CD14-positive monocyte (primary cell): Measurements from ENCODE around the gene RHBDL3. TPM values are rescaled to one million over a fixed set of nuclear protein-coding genes. Genes with fewer than 3 reads are reported as not detected.

ENCODE experiments used
- DNase-seq, 3 donors: peaks; one replicate each; pipeline ENCODE4 v3.0.0-alpha.2; 2011 to 2022
- H2AFZ ChIP-seq: 2 replicates; pipeline ENCODE4 v1.6.0; 2012; ENCODE audit warnings: mild to moderate bottlenecking, low read depth, low read length, inconsistent platforms; ENCODE audit not compliant: insufficient read depth, poor library complexity, severe bottlenecking
- H3K27ac ChIP-seq, 2 donors: 1 replicate in 1 of 2; 2 replicates in 1 of 2; pipeline ENCODE4 v1.5.1; 2012 to 2013; ENCODE audit warnings: low read length in 2 of 2, control low read depth in 1 of 2, inconsistent platforms in 1 of 2, low read depth in 1 of 2, mild to moderate bottlenecking in 1 of 2
- H3K27me3 ChIP-seq, 2 donors: one replicate each; pipeline versions ENCODE4 v1.6.0 to v1.6.1; 2011 to 2013; ENCODE audit warnings: low read length in 2 of 2; ENCODE audit not compliant: control insufficient read depth in 2 of 2, insufficient read depth in 2 of 2
- H3K36me3 ChIP-seq, 2 donors: replicated peaks in 1 of 2; 1 replicate in 1 of 2; 2 replicates in 1 of 2; pipeline versions ENCODE4 v1.5.1 to v1.6.1; 2012 to 2013; ENCODE audit warnings: low read length in 2 of 2, control low read depth in 1 of 2, inconsistent platforms in 1 of 2, mild to moderate bottlenecking in 1 of 2; ENCODE audit not compliant: insufficient read depth in 2 of 2, control insufficient read depth in 1 of 2
- H3K4me1 ChIP-seq, 2 donors: 1 replicate in 1 of 2; 2 replicates in 1 of 2; pipeline versions ENCODE4 v1.5.1 to v1.6.1; 2012 to 2013; ENCODE audit warnings: low read length in 2 of 2, control low read depth in 1 of 2, inconsistent platforms in 1 of 2, mild to moderate bottlenecking in 1 of 2, moderate library complexity in 1 of 2; ENCODE audit not compliant: insufficient read depth in 2 of 2, control insufficient read depth in 1 of 2
- H3K4me2 ChIP-seq: replicated peaks from 2 replicates; pipeline ENCODE3; 2012; ENCODE audit warnings: low read length, moderate library complexity, mild to moderate bottlenecking; ENCODE audit not compliant: poor library complexity, severe bottlenecking; ENCODE audit errors: extremely low read depth
- H3K4me3 ChIP-seq, 3 experiments: fragments of 200-600 bp in 1 of 3; sonication (generic) in 1 of 3; replicated peaks in 1 of 3; 1 replicate in 2 of 3; 2 replicates in 1 of 3; pipeline ENCODE4 v1.5.1; 2011 to 2013; ENCODE audit warnings: low read length in 3 of 3, mild to moderate bottlenecking in 3 of 3, control low read depth in 2 of 3, low read depth in 2 of 3, inconsistent platforms in 1 of 3, moderate library complexity in 1 of 3
- H3K79me2 ChIP-seq: 2 replicates; pipeline ENCODE4 v1.6.0; 2012; ENCODE audit warnings: mild to moderate bottlenecking, control low read depth, inconsistent platforms, low read length, moderate library complexity; ENCODE audit not compliant: insufficient read depth
- H3K9ac ChIP-seq: 2 replicates; pipeline ENCODE4 v1.6.0; 2017; ENCODE audit warnings: low read length, mild to moderate bottlenecking; ENCODE audit not compliant: insufficient read depth, poor library complexity, severe bottlenecking
- H3K9me3 ChIP-seq, 2 donors: replicated peaks in 1 of 2; 1 replicate in 1 of 2; 2 replicates in 1 of 2; pipeline versions ENCODE4 v1.5.1 to v1.6.1; 2012 to 2013; ENCODE audit warnings: low read length in 2 of 2, control low read depth in 1 of 2; ENCODE audit not compliant: control insufficient read depth in 1 of 2, insufficient read depth in 1 of 2
- H4K20me1 ChIP-seq: 2 replicates; pipeline ENCODE4 v1.6.0; 2012; ENCODE audit warnings: mild to moderate bottlenecking, low read length, control low read depth, moderate library complexity; ENCODE audit not compliant: insufficient read depth
- H3K27ac Mint-ChIP-seq, 7 donors: one replicate each; pipeline ENCODE4 v1.8.0; 2020; ENCODE audit warnings: mild to moderate bottlenecking in 7 of 7, mixed read lengths in 7 of 7, moderate library complexity in 6 of 7, inconsistent platforms in 2 of 7
- H3K27me3 Mint-ChIP-seq, 3 donors: one replicate each; pipeline ENCODE4 v1.8.0; 2021 to 2022; ENCODE audit warnings: low read depth in 3 of 3, mild to moderate bottlenecking in 3 of 3, mixed read lengths in 3 of 3, moderate library complexity in 3 of 3, inconsistent platforms in 1 of 3
- H3K36me3 Mint-ChIP-seq, 2 donors: one replicate each; pipeline ENCODE4 v1.8.0; 2020; ENCODE audit warnings: mixed read lengths in 2 of 2, inconsistent platforms in 1 of 2, mild to moderate bottlenecking in 1 of 2
- H3K4me1 Mint-ChIP-seq: one replicate; pipeline ENCODE4 v1.8.0; 2020; ENCODE audit warnings: mild to moderate bottlenecking, mixed read lengths
- H3K4me3 Mint-ChIP-seq, 2 donors: one replicate each; pipeline ENCODE4 v1.8.0; 2020; ENCODE audit warnings: mild to moderate bottlenecking in 2 of 2, mixed read lengths in 2 of 2, moderate library complexity in 1 of 2
- H3K9me3 Mint-ChIP-seq, 7 donors: one replicate each; pipeline ENCODE4 v1.8.0; 2020 to 2022; ENCODE audit warnings: mixed read lengths in 7 of 7, mild to moderate bottlenecking in 6 of 7, moderate library complexity in 6 of 7, inconsistent platforms in 2 of 7
- WGBS: methylation state at CpG from one replicate; pipeline ENCODE4 v1.1.5; 2013; ENCODE audit warnings: missing lambda C conversion rate; ENCODE audit not compliant: insufficient coverage; 5-methylcytosine and 5-hydroxymethylcytosine counted together
- intact Hi-C, 2 donors: fragments of 100-400 bp; cut with micrococcal nuclease; formaldehyde crosslinking; loops; one replicate each; pipeline versions ENCODE4 v1.15.0 to v1.15.1; 2023
- polyA plus RNA-seq, 3 donors: library from polyadenylated mRNA; depleted of rRNA in 1 of 3; unstranded in 2 of 3; stranded (reverse) in 1 of 3; fragments of 300-500 nt in 2 of 3; fragments of >200 nt in 1 of 3; fragmentation: Illumina TruSeq in 2 of 3; gene quantifications; 1 replicate in 2 of 3; 2 replicates in 1 of 3; pipeline ENCODE4 v1.2.3, GENCODE V29; 2012 to 2021
- TF ChIP-seq, protein P1 (sequence below): fragments of 200-600 bp; IDR thresholded peaks from one replicate; pipeline ENCODE4 v1.8.0; 2022; ENCODE audit warnings: antibody characterized with exemption, mild to moderate bottlenecking

Gene RHBDL3
- polyA plus RNA-seq, 3 donors, result 0.05 TPM; not detected in 2

DNA sequence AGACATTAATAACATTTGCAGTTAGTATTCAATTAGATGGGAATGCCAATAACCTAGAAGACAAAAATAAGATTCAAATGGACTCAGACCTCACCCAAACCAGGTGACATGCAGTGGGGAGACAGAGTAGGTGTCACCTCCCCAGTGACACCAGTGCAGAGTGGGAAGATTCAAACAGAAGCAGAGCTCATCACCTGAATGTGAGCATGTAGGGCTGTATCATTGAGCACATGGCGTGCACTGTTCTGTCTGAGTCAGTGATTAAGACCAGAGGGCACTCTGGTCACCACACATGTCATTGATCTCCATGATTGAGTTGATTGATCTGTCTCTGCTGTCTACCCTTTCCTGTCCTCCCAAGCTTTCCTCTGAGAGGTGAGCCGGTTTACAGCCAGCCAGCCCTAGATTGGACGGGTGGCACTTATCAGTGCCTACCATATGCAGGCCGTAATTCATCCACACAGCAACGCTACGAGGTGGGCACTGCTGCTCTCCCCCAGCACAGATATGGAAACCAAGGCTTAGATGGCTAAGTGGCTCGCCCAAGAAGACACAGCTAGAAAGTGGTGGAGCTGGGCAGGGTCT, 34.0 kb downstream of the RHBDL3 start:
- Histone ChIP-seq H3K4me3 (no peak overlapping the region), H3K4me1 (no peaks in the 10 kb centered on the region), H3K27ac (no peak overlapping the region), H4K20me1 (no peaks in the 10 kb centered on the region), H3K36me3 (no peaks in the 10 kb centered on the region), H3K4me2 (no peak overlapping the region), H3K9ac (no peak overlapping the region), H3K79me2 (no peaks in the 10 kb centered on the region), H3K9me3 (no peaks in the 10 kb centered on the region), H2AFZ (no peak overlapping the region), H3K27me3 (no peaks in the 10 kb centered on the region)
- H3K4me1 Mint-ChIP-seq, result peaks cover 6% of the 10 kb centered on the region
- H3K27ac Mint-ChIP-seq, result no peak overlapping the region
- WGBS, result 83% methylated on average over 7 of the region's 7 CpGs
- no peaks in the 10 kb centered on the region for H3K9me3 Mint-ChIP-seq
- no peaks in the 10 kb centered on the region for H3K36me3 Mint-ChIP-seq
- TF ChIP-seq, protein P1, sequence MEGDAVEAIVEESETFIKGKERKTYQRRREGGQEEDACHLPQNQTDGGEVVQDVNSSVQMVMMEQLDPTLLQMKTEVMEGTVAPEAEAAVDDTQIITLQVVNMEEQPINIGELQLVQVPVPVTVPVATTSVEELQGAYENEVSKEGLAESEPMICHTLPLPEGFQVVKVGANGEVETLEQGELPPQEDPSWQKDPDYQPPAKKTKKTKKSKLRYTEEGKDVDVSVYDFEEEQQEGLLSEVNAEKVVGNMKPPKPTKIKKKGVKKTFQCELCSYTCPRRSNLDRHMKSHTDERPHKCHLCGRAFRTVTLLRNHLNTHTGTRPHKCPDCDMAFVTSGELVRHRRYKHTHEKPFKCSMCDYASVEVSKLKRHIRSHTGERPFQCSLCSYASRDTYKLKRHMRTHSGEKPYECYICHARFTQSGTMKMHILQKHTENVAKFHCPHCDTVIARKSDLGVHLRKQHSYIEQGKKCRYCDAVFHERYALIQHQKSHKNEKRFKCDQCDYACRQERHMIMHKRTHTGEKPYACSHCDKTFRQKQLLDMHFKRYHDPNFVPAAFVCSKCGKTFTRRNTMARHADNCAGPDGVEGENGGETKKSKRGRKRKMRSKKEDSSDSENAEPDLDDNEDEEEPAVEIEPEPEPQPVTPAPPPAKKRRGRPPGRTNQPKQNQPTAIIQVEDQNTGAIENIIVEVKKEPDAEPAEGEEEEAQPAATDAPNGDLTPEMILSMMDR, result no peak
- no peak overlapping the region for H3K4me3 Mint-ChIP-seq
- peaks cover 2 to 11% (median 3%) of the 10 kb centered on the region in 3 donors for H3K27me3 Mint-ChIP-seq
- intact Hi-C loops, result no loop called here
- no peak for DNase-seq

DNA sequence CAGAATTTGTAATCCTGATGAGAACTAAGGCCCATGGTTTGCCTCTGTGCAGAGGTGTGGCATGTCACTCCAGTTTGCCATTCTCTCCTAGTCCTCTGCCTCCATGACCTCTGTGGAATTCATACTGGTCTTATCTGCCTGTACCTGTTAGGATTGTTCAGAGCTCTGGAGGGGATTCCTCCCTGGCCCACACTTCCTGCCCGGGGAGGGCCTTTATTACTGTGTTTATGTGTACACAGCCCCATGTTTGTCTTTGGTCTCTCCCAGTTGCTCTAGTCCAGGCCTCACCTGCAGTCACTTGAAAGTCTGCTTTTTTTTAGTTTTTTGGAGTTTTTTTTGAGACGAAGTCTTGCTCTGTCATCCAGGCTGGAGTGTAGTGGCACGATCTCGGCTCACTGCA, 36.4 kb downstream of the RHBDL3 start:
- H3K4me1 ChIP-seq, result no peaks in the 10 kb centered on the region
- H3K27me3 ChIP-seq, result no peaks in the 10 kb centered on the region
- H4K20me1 ChIP-seq, result no peaks in the 10 kb centered on the region
- H3K4me2 ChIP-seq, result no peak overlapping the region
- intact Hi-C loops, result no loop called here
- DNase-seq, result no peak
- H3K9ac ChIP-seq, result no peak overlapping the region
- Mint-ChIP-seq H3K36me3 (no peaks in the 10 kb centered on the region), H3K27ac (no peak overlapping the region), H3K4me3 (no peak overlapping the region), H3K27me3 (peaks cover 5 to 8% (median 6%) of the 10 kb centered on the region in 3 donors), H3K4me1 (peaks cover 11% of the 10 kb centered on the region), H3K9me3 (peaks cover 0 to 3% (median 0%) of the 10 kb centered on the region in 7 donors)
- H3K36me3 ChIP-seq, result no peaks in the 10 kb centered on the region
- no peak overlapping the region for H3K4me3 ChIP-seq
- H3K79me2 ChIP-seq, result no peaks in the 10 kb centered on the region
- no peaks in the 10 kb centered on the region for H3K9me3 ChIP-seq
- 87% methylated on average over 3 of the region's 4 CpGs for WGBS
- H3K27ac ChIP-seq, result no peak overlapping the region
- H2AFZ ChIP-seq, result no peak overlapping the region
- TF ChIP-seq, protein P1, result no peak
